Measurements from ENCODE around the gene CRNN.
A peak's percentile ranks its signal among the peaks of the same experiment; 100 is the strongest.

CRNN gene

GRCh38 chr1:152457561-152457960 is 43.5 kb upstream of the CRNN start:
- no peak overlapping the region for H3K4me3 ChIP-seq (ENCODE audit: low read depth, low read length)
- DNase-seq (ENCODE audit: low read depth): no peak
- TF ChIP-seq CTCF (IDR thresholded peaks at IDR 0.05; ENCODE audit: low read depth, low read length, missing control alignments): no peak

GRCh38 chr1:152457071-152457470 is 43.0 kb upstream of the CRNN start:
- no peak overlapping the region for H3K4me3 ChIP-seq (ENCODE audit: low read depth, low read length)
- no peak for DNase-seq (ENCODE audit: low read depth)
- no peak for TF ChIP-seq CTCF (IDR thresholded peaks at IDR 0.05; ENCODE audit: low read depth, low read length, missing control alignments)

- peak; percentile 11 for TF ChIP-seq CTCF (IDR thresholded peaks at IDR 0.05; ENCODE audit: low read depth, low read length, missing control alignments)
- no peak overlapping the region for H3K4me3 ChIP-seq (ENCODE audit: low read depth, low read length)
- DNase-seq (ENCODE audit: low read depth): no peak
Observed at GRCh38 chr1:152451254-152451653, 37.2 kb upstream of the CRNN start.

- TF ChIP-seq CTCF (IDR thresholded peaks at IDR 0.05; ENCODE audit: low read depth, low read length, missing control alignments): no peak
- no peak for DNase-seq (ENCODE audit: low read depth)
- no peak overlapping the region for H3K4me3 ChIP-seq (ENCODE audit: low read depth, low read length)
Observed at GRCh38 chr1:152449661-152450060, 35.6 kb upstream of the CRNN start.

GRCh38 chr1:152448496-152448895 is 34.4 kb upstream of the CRNN start:
- TF ChIP-seq CTCF (IDR thresholded peaks at IDR 0.05; ENCODE audit: low read depth, low read length, missing control alignments): no peak
- no peak for DNase-seq (ENCODE audit: low read depth)
- H3K4me3 ChIP-seq (ENCODE audit: low read depth, low read length): no peak overlapping the region

GRCh38 chr1:152448095-152448494 is 34.0 kb upstream of the CRNN start:
- TF ChIP-seq CTCF (IDR thresholded peaks at IDR 0.05; ENCODE audit: low read depth, low read length, missing control alignments): no peak
- DNase-seq (ENCODE audit: low read depth): no peak

GRCh38 chr1:152447484-152447883 is 33.4 kb upstream of the CRNN start:
- H3K4me3 ChIP-seq (ENCODE audit: low read depth, low read length): no peak overlapping the region
- no peak for DNase-seq (ENCODE audit: low read depth)
- no peak for TF ChIP-seq CTCF (IDR thresholded peaks at IDR 0.05; ENCODE audit: low read depth, low read length, missing control alignments)

More at GRCh38 chr1:152448095-152448494, 34.0 kb upstream of the CRNN start:
- H3K4me3 ChIP-seq (ENCODE audit: low read depth, low read length): no peak overlapping the region

All from GM12864 (cell line).